Measurements from ENCODE around the gene COX7A2L.
A peak's percentile ranks its signal among the peaks of the same experiment; 100 is the strongest.
"Not testable (repeated sequence)": the region's sequence is repeated elsewhere in the genome, so short reads cannot be mapped to it uniquely, and the experiment has no call there.

Gene COX7A2L

DNA sequence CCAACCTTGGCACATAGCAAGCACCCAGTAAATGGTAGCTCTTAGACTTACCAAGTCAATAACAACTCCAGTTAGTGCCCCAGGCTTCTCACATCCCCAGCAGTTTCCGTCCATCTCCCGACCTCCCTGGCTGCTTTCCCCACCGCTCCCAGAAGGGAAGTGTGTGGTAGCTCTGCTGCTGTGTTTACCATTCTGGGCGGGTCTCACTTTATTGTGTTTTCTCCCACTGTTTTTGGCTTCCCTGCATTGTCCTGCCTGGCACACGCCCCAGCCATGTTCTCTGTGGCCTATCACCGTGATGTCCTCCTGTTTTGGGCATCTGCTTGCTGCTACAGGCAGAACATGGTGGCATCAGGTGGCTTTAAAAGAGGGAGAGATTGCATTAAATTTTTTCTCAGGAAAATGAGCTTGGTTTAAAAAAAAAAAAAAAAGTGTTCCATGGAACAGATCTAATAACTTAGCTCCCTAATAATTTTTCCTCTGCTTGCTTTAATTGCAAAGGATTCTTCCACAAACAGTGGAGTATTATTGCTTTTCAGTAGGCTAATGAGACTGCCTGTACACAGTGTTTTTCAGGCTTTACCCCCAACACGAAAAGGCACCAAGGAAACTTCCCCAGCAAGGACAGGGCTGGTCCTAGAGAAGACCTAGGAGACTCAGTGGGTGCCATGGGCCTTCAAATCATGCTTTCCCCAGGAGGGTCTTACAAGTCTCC lies 8.0 kb upstream of the COX7A2L start:
- FAIRE-seq = no peak
- DNase-seq (ENCODE audit: low spot score) = no peak

DNA sequence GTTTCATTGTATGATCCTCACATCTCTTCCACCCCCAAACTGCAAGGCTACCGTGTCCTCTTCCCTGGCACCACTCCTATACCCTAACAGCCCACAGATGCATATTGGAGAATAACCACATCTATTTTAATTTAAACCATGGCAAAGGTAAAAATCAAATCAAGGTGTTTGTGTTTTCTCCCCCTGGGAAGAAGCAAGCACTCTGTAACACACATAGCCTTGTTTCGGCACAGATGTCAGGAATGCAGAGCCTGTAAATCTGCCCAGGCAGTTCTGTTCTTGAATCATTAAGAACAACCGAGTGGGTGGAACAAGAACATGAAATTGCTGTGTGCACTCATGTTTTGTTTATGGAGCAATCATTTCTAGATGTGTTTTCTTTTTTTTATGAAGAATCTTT lies 6.8 kb upstream of the COX7A2L start:
- FAIRE-seq (no peak), DNase-seq (ENCODE audit: low spot score) (no peak)

DNA sequence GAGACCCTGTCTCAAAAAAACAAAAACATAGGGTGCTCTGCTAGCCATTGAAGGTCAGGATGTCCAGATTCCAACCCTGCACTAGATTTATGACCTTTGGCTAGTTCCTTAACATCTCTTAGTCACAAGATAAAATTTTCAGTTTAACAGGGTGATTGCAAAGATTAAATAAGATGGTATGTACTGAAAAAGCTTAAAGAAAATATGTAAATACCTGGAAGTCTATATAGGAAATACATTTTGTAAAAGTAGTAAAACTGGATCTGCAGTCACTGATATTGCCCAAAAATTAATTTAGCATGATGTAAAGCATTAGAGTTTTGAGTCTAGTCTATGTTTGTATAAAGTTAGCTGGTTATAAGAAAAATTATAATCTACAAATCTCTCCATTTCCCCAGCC lies 5.4 kb upstream of the COX7A2L start:
- no peak for DNase-seq (ENCODE audit: low spot score)
- no peak for FAIRE-seq

DNA sequence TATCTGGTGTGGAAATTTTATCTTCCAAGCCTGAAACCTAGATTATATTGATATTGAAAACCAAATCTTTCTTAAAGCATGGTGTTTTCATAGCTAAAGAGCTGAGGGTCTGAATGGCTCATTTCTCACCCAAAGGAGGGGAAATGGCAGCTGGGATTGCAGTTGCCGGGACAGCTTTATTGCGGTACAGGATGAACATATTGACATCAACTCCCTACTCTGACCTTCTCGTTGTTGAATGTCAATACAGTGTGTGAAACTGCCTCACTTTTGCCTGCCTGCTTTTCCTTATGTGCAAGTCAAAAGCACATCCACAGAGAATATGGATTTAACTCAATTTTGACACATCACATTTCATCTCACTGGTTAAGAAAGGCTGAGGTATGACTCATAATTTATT lies 3.6 kb upstream of the COX7A2L start:
- no peak for DNase-seq (ENCODE audit: low spot score)
- FAIRE-seq = no peak

DNA sequence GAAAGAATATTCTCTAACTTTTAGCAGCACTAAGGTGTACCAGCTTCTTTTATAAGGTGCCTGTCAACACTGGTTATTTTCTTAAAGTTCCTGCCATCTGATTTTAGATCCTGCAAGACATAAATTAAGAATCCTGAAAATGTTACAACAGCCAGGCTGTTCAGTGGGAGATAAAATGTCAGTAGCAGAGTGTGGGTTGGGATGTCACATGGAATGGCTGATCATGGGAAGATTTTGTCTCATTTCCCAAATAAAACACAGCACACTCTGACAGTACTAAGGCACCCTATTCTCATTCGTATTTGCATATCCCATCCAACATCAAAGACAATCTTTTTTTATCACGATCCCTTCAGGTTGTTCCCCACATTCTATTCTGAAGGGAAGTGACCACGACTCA lies 2.4 kb upstream of the COX7A2L start:
- FAIRE-seq (no peak), DNase-seq (ENCODE audit: low spot score) (no peak)

DNA sequence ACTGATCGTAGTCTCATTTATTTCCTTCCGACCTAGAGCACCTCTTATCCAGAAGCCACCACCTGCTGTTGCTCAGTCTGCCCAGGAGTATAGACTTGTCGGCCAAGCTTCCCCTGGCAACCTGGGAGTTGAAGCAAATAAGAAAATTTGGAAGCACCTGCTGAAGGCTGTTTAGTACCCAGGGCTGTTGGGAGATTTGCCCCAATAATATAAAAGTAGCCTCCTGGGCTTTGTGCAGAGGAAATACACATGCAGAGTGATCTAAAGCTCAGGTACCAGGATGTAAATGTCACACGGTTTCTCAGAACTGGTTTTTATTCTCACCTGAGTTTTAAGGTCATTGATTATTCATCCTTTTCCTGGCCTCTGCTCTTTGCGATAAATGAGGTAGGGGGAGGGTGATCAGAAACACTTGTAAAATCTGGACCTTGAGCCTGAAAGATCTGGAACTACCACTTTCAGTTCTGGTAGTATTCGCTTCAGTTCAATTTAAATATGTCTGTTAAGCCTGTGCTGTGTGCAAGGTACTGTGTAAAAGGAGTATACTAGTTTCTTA lies 789 bp upstream of the COX7A2L start:
- DNase-seq (ENCODE audit: low spot score) = no peak
- no peak for FAIRE-seq

DNA sequence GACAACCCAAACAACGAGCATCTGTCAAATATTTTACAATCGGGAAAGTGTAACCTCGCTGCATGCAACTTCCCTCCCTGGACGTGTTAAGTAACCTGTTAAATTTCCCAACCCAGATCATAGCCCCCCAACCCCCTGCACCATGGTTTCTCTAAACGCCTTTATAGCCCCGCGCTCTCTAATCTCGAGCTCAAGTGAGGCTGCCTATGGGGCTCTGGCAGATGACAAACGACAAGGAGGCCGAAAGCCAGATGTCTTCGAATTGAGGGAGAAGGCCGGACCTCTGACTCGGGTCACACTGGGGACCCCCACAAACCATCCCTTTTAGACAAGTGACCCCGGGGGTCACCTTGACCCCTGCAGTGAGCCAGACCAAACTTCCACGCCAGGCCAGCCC lies 526 bp downstream of the COX7A2L start:
- FAIRE-seq (no peak), DNase-seq (ENCODE audit: low spot score) (no peak)

DNA sequence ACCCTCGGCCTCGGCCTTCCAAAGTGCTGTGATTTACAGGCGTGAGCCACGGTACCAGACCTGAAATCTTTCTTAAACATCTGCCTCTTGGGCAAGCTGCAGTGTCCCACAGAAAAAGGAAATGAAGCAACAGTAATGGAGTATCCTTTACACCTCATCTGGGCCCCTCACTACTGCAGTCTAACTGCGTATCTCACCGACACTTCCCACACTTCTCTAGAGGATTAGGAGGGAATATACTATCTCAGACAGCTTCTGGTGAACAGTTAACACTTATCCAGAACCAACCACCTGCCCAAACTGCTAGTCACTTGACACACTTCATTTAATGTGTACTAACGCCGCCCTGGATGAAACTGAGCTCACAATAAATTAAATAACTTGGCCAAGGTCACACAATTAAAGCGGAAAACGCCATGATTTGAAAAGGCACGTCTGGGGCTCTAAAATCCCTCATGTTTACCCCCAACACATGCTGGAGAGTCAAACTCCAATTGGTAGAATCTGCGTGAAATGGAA lies 993 bp downstream of the COX7A2L start:
- FAIRE-seq (no peak), DNase-seq (ENCODE audit: low spot score) (no peak)

DNA sequence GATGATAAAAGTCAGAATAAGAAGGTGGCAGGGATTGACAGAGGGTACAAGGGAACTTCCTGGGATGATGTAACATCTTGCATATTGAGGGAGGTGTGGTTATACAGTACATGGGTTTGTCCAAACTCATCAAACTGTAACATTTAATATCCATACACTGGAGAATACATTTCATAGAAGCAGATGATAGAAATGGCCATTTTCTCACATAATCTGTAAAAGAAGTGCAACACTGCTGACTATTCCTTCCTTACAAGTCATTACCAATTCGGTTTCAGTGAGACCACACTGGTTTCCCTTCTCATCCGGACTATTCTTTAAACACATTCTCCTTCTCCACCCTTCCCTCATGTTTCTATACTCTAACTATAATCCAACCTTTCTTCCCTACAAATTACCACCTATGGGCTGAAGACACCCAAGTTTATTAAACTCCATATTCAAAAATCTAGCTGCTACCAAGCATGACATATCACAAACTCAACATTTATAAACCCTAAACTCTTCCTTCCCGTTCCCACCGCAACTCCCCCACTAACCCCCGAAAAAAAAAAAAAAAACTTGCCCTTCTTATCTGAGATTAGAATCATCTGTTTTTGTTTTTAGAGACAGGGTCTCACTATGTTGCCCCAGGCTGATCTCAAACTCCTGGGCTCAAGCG lies 1.6 kb downstream of the COX7A2L start:
- DNase-seq (ENCODE audit: low spot score) = no peak
- no peak for FAIRE-seq

DNA sequence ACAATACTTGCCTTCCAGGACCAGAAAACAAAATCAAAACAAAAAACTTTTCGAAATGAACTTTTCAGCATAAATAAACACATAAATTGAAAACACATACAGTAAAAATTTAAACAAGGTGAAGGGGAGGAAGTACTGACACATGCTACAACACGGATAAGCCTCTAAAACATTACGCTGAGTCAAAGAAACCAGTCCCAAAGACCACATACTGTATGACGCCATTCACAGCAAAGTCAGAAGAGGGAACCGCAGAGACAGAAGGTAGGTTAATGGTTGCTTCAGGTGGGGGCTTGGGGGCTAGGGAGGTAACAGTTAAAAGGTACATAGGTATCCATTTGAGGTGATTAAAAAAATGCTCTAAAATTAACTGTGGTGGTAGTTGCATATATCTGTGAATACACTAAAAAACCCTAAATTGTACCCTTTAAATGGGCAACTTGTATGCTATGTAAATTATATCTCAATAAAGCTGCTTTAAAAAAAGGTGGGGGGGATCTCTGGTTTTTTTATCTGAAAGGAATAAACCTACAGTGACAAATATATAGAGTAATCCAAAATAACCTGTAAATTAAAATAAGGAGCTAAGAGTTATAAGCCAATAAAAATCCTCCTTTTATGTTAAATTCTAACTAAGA lies 7.1 kb downstream of the COX7A2L start:
- FAIRE-seq (no peak), DNase-seq (ENCODE audit: low spot score) (no peak)

DNA sequence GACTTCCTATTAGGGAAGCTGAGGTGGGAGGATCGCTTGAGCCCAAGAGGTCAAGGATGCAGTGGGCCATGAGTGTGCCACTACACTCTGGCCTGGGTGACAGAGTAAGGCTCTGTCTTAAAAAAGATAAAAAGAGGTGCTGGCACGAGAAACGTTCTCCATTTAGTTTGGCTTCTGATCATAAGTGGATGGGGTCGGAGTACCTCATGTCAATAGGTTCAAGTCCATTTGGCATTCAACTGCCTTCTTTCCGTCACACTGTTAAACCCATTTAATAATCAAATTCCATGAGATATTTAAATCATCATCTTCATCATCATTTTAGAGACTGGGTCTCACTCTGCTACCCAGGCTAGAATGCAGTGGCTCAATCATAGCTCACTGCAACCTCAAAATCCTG lies 9.2 kb downstream of the COX7A2L start:
- FAIRE-seq (no peak), DNase-seq (ENCODE audit: low spot score) (no peak)

DNA sequence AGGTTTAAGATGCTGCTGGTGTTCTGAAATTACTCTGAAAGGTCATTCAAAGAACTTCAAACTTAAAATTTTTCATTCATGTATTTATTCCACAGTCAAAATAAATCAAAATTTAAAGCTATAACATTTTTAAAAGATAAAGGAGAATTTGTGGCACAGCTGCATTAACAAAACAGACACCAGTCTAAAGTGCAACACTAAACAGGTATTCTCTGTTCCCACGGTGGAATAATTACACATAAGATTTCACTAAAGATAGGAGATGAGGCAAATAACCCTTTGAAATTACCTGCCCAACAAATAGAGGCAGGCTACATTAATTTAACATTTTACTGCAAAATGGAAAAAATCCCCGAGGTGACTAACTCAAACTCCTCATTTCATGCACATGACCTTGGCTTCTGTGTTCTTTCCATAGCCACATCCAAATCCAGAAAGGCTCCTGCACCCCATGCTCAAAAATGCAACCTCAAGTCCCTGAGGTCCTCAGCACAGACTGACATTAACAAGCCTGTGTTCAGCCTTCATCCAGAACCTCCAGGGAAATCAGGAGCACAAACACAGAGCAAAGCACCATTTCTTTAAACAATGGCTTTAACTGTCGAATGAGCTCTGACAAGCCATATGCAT lies 10.5 kb downstream of the COX7A2L start:
- DNase-seq (ENCODE audit: low spot score) = no peak
- no peak for FAIRE-seq

DNA sequence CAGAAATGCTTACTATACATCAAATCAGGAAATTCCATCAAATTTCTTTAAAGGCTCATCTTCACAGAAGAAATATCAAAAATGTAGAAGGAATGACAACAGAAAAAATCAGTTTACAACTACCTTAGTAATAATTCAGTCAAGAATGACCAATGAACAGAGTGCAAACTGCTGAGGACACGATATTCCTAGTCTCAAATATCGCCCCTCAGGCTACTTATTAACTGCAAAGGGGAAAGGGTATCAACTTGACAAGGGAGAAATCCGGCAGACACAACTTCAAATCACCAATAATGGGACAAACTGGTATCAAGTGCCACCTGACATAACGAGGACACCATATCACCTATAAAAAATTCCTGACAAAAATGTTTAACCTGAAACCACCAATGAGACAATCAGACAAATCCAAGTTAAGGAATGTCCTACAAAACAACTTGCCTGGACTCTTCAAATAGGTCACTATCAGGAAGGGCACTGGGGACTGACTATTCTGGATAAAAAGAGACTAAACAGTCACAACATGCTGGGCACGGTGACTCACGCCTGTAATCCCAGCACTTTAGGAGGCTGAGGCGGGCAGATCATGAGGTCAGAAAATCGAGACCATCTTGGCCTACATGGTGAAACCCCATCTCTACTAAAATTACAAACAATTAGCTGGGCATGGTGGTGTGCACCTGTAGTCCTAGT lies 12.8 kb downstream of the COX7A2L start:
- FAIRE-seq (no peak), DNase-seq (ENCODE audit: low spot score) (no peak)

DNA sequence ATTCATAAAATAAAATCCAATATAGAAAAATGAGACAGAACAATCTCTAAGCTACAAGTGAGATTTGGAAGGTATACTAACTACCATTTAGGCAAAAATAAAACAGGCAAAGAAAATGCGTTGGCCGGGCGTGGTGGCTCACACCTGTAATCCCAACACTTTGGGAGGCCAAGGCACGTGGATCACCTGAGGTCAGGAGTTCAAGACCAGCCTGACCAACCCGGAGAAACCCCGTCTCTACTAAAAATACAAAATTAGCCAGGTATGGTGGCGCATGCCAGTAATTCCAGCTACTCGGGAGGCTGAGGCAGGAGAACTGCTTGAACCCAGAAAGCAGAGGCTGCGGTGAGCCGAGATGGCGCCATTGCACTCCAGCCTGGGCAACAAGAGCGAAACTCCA lies 13.5 kb downstream of the COX7A2L start:
- FAIRE-seq = not testable (repeated sequence)

DNA sequence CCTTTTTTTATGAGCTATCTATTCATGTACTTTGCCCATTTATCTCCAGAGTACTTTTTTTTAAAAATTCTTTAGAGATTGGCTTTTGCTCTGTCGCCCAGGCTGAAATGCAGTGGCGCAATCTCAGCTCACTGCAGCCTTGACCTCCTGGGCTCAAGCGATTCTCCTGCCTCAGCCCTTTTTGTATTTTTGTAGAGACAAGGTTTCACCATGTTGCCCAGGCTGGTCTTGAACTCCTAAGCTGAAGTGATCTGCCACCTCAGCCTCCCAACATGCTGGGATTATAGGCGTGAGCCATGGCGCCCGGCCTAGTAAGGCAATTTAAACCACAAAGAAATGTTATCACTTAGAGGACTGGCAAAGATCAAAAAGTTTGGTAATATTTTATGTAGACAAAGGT lies 14.2 kb downstream of the COX7A2L start:
- FAIRE-seq; DNase-seq (ENCODE audit: low spot score): not testable (repeated sequence)

More for the DNA sequence above, 13.5 kb downstream of the COX7A2L start:
- not testable (repeated sequence) for DNase-seq (ENCODE audit: low spot score)

DNA sequence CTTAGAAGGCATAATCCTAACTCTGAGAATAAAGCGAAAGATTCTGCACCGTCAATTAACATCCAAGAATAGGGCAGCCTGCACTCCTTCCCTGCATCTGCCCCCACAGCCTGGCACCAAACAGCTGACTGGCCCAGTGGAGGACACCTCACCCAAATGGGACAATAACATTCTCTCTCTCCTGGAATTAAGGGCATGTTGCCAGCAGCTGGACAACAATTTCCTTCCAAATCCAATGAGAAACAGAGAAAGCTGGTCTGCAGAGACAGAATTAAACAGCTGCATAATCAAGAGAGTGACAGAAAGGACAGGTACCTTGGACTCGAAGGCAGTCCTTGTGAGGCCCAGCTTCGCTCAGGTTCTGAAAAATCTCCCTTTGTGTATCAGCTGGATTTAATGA lies 15.0 kb downstream of the COX7A2L start:
- FAIRE-seq = no peak
- no peak for DNase-seq (ENCODE audit: low spot score)

DNA sequence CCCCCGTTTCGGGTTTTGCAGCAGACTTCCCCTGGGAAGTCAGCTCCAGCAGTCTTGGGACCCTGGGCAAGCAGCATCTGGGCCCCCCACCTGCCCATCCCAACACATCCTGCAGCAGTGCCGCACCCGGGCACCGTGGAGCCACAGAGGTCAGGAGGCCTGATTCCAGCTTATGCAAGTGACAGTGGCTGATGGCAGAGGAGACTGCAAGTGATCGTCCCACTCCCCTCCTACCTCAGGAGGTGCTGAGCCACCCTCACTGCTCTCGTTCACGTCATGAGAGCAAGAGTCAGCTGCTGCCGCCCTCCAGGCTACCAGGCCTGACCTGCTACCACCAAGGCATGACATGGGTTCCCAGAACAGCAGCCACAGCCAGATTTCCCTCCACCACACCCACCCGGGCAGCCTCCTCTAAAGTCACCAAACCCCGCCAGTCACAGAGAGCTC lies 18.2 kb downstream of the COX7A2L start:
- FAIRE-seq = peak; percentile 17

DNA sequence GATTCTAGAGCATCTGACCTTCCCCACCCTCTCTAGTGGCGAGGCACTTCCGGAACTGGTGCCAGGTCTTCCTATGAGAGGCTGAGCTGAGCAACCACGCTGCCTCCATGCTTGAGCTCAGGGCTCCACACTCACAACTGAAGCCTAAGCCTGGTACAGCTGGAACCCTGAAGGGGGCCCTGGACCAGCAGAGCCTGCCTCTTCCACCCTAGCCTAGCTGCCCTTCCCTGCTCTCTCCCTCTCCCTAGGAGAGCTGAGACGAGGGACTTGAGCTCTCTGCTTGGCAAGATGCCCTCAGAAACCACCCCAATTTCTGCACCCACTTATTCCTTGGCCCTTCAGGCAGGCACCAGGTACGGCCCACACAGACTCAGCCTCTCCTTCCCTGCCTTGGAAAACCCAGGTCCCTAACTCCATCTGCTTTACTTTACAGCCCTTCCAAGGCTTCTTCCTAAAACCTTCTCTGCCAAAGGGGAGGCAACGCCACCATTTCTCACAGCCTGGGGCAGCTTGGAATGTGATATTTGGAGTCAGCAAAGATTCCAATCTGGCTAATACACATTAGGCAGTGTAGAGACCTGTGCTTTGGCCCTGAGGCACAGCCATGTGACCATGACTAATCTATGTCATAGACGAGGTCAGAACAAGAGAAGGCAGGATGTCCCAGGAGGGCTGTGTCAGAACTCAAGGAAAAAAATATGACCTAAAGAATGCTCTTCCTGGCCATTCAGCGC lies 18.8 kb downstream of the COX7A2L start:
- DNase-seq (ENCODE audit: low spot score) (peak; percentile 80), FAIRE-seq (no peak)

More for the DNA sequence above, 18.2 kb downstream of the COX7A2L start:
- no peak for DNase-seq (ENCODE audit: low spot score)

DNA sequence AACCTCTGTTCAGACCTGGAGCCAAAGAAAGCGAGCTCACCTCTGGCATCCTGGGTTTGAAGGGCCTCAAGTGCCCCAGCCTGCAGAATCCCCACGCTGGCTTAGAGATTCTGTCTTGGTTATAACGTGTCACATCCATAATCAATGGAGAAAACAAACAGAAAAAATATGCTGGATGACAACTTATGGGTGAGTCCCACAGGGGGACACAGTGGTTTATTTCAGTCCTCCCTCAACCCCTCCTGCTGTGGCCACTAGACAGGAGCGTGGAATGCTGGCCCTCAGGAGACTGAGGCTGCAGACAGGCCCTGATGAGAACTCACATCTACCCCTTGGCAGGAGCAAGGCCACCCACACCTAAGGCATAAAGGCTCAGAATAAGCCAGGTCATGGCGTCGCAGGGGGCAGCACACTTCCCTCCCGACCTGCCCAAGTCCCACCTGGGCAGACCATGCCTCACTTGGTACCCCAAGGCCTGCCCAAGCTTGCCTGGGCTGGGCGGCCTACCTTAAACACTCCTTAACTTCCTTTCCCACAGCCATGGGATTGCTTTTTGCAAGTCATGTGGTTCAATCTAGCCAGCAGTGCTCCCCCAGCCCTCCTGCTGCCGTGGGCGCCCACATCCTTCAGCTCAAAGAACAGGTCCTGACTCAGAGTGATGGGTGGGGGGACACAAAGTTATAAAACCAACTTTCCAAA lies 19.9 kb downstream of the COX7A2L start:
- FAIRE-seq = no peak
- no peak for DNase-seq (ENCODE audit: low spot score)
